HG03196 (cell line): ENCODE measurements around the gene MLEC.

ENCODE experiments used
- ATAC-seq: cut with Tn5 transposase; IDR thresholded peaks from one replicate; pipeline ENCODE4 v1.9.1; 2021; ENCODE audit not compliant: unreplicated experiment

The MLEC gene

GRCh38 chr12:120739821-120740613 is 53.1 kb downstream of the MLEC start:
- no peak for ATAC-seq

GRCh38 chr12:120740871-120741270 is 53.9 kb downstream of the MLEC start:
- ATAC-seq: no peak

GRCh38 chr12:120741476-120742421 is 54.8 kb downstream of the MLEC start:
- ATAC-seq: no peak

- no peak for ATAC-seq
Observed at GRCh38 chr12:120744922-120745493, 58.1 kb downstream of the MLEC start.

GRCh38 chr12:120748242-120748641 is 61.3 kb downstream of the MLEC start:
- ATAC-seq: no peak

- ATAC-seq: no peak
Observed at GRCh38 chr12:120749256-120749655, 62.3 kb downstream of the MLEC start.

GRCh38 chr12:120750806-120751205 is 63.9 kb downstream of the MLEC start:
- no peak for ATAC-seq

- ATAC-seq: no peak
Observed at GRCh38 chr12:120751389-120751788, 64.4 kb downstream of the MLEC start.
